HG03025 (cell line): ENCODE measurements around the gene NUDT19.
"Not testable (repeated sequence)": the region's sequence is repeated elsewhere in the genome, so short reads cannot be mapped to it uniquely, and the experiment has no call there.

ENCODE experiments used
- ATAC-seq: cut with Tn5 transposase; IDR thresholded peaks from one replicate; pipeline ENCODE4 v1.9.1; 2021; ENCODE audit warnings: mild to moderate bottlenecking, moderate library complexity; ENCODE audit not compliant: unreplicated experiment, low FRiP score

Gene NUDT19

GRCh38 chr19:32691291-32691951, at the start of gene NUDT19:
Gene NUDT19, plus strand, starts transcription at chr19:32691821. Its CDS starts 140 bp downstream, at chr19:32691961.
- ATAC-seq = peak; percentile 76

- ATAC-seq = no peak
Observed at GRCh38 chr19:32642771-32643170, 48.9 kb upstream of the NUDT19 start.

- ATAC-seq = no peak
Observed at GRCh38 chr19:32646556-32646955, 45.1 kb upstream of the NUDT19 start.

DNA sequence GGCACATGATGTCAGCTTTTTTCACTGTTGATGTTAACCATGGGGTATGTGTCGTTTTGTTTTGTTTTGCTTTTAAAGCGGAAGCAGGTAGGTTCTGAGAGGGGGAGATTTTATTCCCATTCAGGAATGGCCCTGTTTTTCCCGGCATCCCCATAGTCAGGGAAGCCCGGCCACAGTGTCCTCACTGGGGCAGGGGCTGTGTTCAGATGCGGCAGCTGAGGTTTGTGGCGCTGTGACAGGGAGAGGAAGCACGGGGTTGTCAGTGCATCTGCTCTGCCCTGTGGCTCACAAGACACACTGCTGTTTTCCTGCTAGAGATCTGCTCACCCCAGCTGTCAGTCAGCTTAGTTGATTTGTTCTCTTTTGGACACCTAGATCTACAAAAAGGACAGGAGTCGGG, 44.3 kb upstream of the NUDT19 start:
- ATAC-seq = no peak

- ATAC-seq = no peak
Observed at GRCh38 chr19:32649751-32650150, 41.9 kb upstream of the NUDT19 start.

DNA sequence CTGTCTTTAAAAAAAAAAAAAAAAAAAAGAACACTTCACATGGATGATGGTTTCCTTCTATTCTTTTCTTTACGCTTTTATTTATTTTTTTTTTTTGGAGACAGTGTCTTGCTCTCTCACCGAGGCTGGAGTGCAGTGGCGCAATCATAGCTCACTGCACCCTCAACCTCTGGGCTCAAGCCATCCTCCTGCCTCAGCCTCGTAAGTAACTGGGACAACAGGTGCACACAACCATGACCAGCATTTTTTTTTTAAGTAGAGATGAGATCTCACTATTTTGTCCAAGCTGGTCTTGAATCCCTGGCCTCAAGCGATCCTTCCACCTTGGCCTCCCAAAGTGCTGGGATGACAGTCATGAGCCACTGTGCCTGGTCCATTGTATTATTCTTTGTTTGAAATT, 41.0 kb upstream of the NUDT19 start:
- ATAC-seq = no peak

- ATAC-seq = no peak
Observed at GRCh38 chr19:32651729-32652140, 39.9 kb upstream of the NUDT19 start.

GRCh38 chr19:32652331-32652730, 39.3 kb upstream of the NUDT19 start:
- ATAC-seq = not testable (repeated sequence)

DNA sequence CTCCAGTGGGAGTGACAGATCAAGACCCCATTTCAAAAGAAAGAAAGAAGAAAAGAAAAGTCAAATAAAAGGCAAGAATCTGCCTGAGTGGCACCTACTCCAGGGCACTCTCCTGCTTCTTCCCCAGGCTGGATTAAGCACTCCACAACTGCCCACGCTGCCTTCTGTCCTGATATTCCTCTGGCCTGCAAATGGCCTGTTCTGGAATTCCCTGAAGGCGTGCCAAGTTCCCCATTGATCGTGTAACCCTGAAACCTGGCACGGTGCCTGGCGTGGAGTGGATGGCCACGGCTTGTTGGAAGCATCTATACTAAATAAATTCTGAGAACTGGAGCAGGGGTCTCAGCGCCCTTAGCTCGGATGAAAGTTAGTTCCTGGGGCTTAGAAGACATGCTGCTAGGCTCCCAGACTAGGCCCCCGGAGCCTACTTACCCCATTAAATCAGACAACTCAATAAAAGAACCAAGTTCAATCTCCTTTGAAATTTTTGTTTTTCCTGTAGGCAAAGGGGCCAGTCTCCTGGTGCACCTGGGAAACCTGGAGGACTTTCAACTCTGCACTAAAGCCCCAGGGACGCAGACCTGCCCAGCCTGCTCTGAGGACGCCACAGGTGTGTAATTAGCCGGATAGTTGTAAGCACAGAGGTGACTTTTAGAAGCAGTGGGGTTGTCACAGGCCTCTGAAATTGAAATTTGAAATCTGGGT, 38.6 kb upstream of the NUDT19 start:
- ATAC-seq = no peak

- ATAC-seq = no peak
Observed at GRCh38 chr19:32653599-32653915, 38.1 kb upstream of the NUDT19 start.

- not testable (repeated sequence) for ATAC-seq
Observed at GRCh38 chr19:32656379-32656778, 35.2 kb upstream of the NUDT19 start.

DNA sequence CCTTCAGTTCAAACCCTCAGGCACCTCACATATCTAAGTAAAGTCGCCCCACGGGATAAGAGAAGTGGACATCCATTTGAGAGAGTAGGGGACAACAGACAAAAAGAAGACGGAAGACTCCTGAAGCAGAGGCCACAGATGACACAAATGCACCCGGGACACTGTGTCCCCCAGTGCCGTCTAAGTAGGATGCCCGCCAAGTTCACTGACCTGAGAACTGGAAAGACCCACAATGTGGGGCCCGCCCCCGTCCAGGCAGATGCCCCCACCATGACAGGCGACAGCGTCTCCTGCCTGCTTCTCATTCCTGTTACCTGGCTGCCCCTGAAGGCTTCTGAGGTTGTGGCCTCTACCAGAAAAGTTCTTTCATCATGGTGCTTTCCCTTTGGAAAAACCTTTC, 33.5 kb upstream of the NUDT19 start:
- ATAC-seq = no peak

GRCh38 chr19:32658527-32658926, 33.1 kb upstream of the NUDT19 start:
- ATAC-seq = no peak

DNA sequence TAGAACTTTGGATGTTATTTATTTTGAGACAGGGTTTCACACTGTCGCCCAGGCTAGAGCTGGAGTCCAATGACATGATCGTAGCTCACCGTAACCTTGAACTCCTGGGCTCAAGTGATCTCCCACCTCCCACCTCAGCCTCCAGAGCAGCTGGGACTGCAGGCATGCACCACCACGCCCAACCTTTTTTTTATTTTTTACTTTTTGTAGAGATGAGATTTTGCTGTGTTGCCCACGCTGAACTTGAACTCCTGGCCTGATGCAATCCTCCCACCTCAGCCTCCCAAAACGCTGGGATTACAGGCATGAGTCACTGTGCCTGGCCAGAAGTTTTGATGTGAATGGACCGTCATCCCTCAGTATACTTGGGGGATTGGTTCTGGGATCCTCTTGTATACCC, 30.3 kb upstream of the NUDT19 start:
- ATAC-seq = no peak

- no peak for ATAC-seq
Observed at GRCh38 chr19:32662186-32662585, 29.4 kb upstream of the NUDT19 start.

GRCh38 chr19:32666084-32666483, 25.5 kb upstream of the NUDT19 start:
- no peak for ATAC-seq

DNA sequence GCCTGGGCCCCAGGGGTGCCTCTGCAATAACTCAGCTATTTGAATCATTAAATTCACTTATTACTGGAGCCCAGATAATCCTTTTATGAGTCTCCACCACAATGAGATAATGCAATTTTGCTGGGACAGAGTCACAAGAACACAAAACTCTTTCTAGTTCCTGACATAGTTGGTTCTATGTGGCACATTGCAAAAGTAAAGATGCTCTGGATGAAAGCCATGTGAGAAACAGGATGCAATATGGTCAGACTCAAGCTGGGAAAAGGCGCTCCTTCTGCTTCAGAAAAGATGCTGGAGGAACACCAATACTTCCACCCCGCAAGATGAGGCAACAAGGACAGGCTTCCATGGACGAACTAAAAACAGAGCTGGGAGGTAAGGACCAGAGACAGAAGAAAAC, 22.3 kb upstream of the NUDT19 start:
- no peak for ATAC-seq

DNA sequence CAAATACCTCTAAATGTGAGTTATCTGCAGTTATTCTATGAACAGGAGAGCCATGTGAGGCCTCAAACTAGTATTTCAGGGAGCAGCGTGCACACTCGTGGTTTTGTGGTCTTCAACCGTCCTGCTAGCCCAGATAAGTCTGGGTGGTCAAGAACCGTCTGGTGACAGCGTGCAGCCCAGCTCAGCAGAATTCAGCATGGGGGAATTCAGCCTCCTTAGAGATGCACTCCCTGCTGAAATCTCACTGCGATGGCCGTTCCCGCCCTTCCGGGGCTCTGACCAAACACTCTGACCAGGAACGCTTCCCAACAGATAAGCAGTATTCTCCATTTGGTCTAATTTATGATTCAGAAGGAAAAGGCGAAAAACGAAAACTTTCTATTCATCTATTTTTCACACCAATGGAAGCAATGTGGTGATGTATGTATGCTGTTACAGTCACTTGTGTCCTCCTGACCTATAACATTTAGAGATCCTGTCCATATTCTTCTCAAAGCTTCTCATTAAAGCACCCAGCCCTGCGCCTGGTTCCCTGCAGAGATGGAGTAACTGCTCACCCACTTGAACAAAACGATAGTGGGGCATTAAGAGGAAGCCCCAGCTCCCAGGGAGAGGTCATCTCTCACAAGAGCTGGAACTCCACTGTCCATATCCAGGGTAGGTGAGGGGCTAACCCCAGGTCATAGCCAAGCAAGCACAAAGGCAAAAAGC, 19.6 kb upstream of the NUDT19 start:
- ATAC-seq = no peak

DNA sequence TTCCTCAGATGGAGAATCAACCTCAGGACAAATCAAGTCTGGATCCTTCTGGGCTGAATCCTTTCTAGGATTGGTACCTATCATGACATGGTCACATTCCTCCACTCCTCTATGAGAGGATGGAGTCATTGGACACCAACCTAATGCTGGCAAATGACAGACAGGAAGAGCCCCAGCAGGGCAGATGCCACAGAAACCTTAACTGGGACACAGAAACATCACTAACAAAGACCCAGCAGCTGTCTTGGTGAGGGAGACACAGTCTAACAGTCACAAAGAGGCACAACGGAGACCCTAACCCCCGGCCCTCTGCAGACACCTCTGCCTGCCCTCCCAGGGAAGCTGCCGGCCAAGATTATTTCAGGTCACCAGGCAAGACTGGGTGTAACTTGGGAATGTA, 18.8 kb upstream of the NUDT19 start:
- ATAC-seq = no peak

- no peak for ATAC-seq
Observed at GRCh38 chr19:32673573-32673972, 18.0 kb upstream of the NUDT19 start.

DNA sequence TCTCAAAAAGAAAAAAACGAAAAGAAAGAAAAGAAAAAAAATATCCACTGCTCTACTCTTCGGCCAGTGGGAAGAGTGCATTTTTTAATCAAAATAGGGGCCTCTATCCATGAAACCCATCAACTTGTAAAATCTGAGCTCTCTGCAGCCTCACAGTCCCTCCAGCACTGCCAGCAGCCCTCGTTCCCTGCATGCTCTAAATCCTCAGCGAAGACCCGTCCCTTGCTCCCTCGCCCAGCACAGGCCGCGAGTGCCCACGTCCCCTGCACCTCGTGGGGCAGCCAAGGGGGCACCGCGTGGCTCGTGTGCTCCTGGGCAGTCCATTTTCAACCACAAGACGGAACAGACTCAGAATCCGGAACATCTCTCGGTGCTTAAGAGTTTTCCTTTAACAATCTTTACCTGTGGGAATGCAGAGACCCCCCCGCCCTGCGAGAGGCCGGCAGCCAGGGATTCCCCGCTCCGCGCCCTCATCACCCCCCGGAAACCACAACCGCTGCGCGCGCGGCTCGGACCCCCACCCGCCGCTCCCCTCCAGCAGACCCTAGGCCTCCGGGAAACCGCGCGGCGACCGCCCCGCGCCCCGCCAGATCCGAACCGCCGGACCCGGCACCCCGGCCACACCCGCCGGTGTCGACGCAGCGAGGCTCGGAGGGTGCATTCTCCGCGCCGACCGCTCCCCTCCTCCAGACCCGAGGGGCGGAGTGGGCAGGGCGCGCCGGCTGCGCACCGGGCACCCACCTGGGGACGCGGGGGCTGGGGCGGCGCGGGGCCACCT, 17.3 kb upstream of the NUDT19 start:
- ATAC-seq = no peak
